Globus pallidus (tissue), 1 donor: ENCODE measurements around the gene CIZ1.
"Not testable (repeated sequence)": the region's sequence is repeated elsewhere in the genome, so short reads cannot be mapped to it uniquely, and the experiment has no call there.

Source experiments
- DNase-seq: peaks from one replicate; pipeline ENCODE4 v3.0.0-alpha.2; 2015; ENCODE audit warnings: low spot score

CIZ1 gene, protein sequence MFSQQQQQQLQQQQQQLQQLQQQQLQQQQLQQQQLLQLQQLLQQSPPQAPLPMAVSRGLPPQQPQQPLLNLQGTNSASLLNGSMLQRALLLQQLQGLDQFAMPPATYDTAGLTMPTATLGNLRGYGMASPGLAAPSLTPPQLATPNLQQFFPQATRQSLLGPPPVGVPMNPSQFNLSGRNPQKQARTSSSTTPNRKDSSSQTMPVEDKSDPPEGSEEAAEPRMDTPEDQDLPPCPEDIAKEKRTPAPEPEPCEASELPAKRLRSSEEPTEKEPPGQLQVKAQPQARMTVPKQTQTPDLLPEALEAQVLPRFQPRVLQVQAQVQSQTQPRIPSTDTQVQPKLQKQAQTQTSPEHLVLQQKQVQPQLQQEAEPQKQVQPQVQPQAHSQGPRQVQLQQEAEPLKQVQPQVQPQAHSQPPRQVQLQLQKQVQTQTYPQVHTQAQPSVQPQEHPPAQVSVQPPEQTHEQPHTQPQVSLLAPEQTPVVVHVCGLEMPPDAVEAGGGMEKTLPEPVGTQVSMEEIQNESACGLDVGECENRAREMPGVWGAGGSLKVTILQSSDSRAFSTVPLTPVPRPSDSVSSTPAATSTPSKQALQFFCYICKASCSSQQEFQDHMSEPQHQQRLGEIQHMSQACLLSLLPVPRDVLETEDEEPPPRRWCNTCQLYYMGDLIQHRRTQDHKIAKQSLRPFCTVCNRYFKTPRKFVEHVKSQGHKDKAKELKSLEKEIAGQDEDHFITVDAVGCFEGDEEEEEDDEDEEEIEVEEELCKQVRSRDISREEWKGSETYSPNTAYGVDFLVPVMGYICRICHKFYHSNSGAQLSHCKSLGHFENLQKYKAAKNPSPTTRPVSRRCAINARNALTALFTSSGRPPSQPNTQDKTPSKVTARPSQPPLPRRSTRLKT

GRCh38 chr9:128191406-128192046, at the start of gene CIZ1:
CIZ1 (minus strand) TSS chr9:128191572; CDS start chr9:128190857, 715 bp downstream.
- peak; percentile 78 for DNase-seq

DNA sequence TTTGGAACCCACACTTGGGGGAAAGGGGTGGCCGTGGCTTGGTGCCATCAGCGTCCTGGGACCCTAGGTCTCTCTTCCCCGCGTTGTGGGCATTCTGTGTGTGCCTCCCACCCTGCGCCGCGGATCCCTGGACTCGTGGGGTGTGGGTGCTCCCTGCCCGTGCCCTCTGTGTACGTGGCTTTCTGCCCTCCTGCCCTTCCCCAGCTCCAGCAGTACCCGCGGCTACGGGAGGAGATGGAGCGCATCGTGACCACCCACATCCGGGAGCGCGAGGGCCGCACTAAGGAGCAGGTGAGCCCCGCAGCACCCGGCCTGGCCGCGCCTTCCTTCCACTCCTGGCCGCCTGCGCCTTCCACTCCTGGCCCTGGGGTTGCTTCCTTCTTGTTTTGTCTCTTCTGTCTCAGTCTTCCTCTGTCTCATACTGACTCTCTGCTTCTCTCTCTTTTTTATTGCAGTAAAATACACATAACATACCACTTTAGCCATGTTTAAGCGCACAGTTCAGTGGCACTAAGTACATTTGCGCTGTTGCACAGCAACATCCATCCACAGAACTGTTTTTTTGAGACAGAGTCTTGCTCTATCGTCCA, 42.5 kb upstream of the CIZ1 start:
- DNase-seq: no peak

DNA sequence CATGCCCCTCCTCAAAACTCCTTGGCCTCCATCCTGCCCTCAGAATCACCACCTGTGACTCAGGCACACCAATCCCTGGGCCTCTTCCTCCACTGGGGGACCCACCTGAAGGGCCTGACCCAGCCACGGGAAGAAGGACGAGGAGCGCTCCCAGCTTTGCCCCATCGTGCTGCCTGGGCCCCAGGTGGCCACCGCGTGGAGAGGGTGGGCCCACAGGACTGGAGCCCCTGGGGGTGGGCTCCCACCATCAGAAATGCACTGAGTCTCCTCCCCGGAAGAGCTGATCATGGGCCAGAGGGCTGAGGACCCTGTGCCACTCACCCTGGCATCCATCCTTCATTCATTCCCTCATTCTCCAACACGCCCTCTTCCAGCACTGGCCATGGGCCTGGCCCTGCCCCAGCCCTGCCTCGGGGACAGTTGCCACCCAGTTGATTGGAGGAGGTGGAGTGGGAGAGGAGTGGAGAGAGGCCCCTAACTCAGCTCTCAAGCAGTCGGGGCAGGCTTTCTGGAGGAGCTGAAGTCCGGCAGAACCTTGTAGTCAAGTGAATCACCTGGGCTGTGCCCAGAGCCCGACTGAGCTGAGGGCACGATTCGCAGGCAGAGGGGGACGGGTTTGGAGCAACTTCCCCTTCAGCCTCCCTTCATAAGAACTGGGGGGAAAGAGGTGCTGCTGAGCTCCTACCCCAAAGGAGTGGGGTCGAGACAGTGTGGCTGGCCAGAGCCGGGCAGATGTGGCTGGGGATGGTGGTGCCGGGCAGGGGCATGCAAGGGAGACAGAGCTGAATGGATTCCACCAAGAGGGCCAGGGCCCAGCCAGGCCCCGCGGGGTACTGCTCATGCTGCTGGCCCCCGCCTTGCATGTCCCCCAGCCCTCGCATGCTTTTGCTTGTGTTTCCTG, 41.4 kb upstream of the CIZ1 start:
- no peak for DNase-seq

DNA sequence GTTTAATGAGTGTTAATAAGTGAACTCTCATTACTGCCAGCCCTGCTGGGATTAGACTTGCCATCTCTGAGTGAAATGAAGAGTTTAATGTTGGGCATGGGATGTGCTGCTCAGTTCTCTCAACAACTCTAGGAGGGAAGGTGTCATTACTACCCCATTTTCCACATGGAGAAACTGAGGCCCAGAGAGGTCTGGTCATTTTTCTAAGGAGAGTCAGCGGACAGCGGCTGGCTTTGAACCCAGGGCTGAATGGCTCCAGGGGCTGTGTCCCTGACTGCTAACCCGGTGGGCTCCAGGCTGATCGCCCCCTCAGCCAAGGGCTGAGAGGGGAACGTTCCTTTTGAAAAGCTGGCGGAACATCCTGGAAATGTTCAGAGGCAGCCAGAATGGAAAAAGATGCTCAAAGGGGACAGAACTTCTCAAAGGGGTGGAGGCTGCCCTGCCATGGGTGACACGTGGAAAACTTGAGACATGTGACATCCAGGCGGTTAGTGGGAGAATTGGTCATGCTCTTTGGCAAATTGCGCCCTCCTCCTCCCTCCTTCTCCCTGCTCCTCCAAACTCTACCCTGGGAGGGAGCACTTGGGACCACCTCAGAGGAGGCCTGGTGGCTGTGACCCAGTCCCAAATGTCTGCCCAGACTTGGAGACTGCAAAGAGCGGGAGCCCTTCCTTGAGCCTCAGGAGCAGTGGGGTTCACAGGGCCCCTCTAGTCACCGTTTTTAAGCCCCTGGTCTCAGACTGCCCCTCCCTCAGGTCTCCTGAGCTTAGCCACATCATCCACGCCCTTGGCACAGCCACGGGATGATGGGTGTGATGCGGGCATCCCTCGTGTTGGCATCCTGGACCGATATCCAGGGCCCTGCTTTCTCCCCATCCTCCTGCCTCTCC, 40.5 kb upstream of the CIZ1 start:
- DNase-seq: no peak

GRCh38 chr9:128230897-128231296, 39.5 kb upstream of the CIZ1 start:
- not testable (repeated sequence) for DNase-seq

- DNase-seq: no peak
Observed at GRCh38 chr9:128226412-128226801, 35.0 kb upstream of the CIZ1 start.

- DNase-seq: no peak
Observed at GRCh38 chr9:128225770-128226411, 34.5 kb upstream of the CIZ1 start.

DNA sequence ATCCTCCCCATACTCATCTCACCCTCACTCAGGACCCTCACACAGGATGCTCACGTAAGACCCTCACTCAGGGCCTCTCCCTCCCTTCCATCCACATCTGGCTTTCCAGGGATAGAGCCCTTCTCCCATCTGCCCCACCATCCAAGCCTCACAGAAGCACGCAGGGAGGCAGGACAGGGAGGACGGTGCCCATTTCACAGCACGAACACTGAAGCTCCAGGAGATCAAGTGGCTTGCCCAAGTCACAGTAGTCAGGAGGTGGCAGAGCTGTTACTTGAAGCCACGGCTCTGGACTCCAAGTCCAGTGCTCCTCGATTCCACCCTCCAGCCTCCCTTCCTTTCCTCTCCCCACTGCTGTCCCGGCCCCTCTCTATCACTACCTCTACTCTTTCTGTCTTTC, 33.5 kb upstream of the CIZ1 start:
- DNase-seq: no peak

GRCh38 chr9:128222880-128223670, 31.7 kb upstream of the CIZ1 start:
- no peak for DNase-seq

DNA sequence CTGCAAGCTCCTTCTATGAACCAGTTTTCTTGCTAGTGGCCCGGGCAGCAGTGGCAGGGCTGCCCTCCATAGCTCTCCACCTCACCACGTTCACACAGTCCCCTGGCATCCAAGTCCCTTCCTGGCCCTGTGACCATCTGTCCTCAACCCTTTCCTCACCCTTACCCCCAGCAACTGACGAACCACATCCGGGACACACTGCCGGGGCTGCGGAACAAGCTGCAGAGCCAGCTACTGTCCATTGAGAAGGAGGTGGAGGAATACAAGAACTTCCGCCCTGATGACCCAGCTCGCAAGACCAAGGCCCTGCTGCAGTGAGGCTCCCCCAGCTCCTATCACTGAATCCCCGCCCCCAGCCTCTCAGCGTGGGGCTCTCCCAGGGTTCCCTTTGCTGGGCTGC, 30.7 kb upstream of the CIZ1 start:
- DNase-seq: no peak

GRCh38 chr9:128219831-128220230, 28.5 kb upstream of the CIZ1 start:
- DNase-seq: no peak

DNA sequence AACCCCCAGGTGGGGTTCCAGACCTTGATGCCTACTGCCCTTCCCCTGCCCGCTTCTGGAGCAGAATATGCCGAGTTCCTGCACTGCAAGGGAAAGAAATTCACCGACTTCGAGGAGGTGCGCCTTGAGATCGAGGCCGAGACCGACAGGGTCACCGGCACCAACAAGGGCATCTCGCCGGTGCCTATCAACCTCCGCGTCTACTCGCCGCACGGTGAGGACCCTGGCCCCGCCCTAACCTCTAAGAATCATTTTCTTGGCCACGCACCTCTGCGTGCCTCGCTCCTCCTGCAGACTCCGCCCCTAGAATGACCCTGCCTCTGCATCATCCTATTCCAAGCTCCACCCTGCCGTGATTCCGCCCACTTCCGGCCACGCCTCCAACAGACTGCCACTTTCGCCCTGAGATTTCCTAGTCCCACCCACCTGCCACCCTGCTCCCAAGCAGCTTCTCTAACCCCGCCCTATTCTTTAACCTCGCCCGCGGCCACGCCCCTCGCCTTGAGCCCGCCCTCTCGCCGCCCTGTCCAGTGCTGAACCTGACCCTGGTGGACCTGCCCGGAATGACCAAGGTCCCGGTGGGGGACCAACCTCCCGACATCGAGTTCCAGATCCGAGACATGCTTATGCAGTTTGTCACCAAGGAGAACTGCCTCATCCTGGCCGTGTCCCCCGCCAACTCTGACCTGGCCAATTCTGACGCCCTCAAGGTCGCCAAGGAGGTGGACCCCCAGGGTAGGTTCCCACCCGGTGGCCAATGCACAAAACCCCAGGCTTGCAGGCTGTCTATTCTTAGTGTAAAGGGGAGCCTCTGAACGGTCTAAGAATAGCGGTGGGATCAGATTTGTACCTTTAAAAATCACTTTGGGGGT, 27.4 kb upstream of the CIZ1 start:
- DNase-seq: peak; percentile 87

DNA sequence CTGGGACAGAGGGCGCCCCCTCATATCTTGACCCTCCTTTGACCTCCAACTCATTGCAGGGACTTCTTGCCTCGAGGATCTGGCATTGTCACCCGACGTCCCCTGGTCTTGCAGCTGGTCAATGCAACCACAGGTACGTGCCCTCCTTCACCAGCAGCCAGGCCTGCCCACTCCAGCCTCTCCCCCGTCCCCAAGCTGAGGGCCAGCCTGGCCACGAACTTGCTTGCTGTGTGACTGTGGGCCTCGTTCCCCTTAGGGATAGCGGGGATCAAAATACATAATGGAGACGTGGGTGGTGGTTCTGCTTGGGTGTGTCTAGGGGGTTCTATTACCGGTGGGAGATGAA, 26.8 kb upstream of the CIZ1 start:
- no peak for DNase-seq

GRCh38 chr9:128216781-128217553, 25.6 kb upstream of the CIZ1 start:
- DNase-seq: no peak

- DNase-seq: no peak
Observed at GRCh38 chr9:128215491-128216409, 24.4 kb upstream of the CIZ1 start.
